HG02610 (cell line): ENCODE results near the gene ASAP3.

Experiments used
- ATAC-seq: cut with Tn5 transposase; IDR thresholded peaks from one replicate; pipeline ENCODE4 v1.9.1; 2021; ENCODE audit warnings: mild to moderate bottlenecking, moderate library complexity; ENCODE audit not compliant: unreplicated experiment

ASAP3 gene

GRCh38 chr1:23478896-23479665, 4.9 kb downstream of the ASAP3 start:
- no peak for ATAC-seq

- no peak for ATAC-seq
These were observed 6.4 kb downstream of the ASAP3 start for GRCh38 chr1:23477359-23478144.

DNA sequence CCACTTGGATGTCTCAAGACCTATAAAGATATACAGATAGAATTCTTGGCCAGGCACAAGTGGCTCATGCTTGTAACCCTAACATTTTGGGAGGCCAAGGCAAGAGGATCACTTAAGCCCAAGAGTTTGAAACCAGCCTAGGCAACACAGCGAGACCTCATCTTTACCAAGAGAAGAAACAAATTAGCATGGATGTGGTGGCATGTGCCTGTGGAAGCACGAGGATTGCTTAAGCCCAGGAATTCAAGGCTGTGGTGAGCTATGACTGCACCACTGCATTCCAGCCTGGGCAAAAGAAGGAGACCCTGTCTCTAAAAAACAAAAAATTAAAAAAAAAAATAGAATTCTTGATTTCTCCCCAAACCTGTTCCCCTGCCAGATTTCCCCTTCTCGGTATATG, 8.3 kb downstream of the ASAP3 start:
- no peak for ATAC-seq

- ATAC-seq, result no peak
These were observed 8.8 kb downstream of the ASAP3 start for GRCh38 chr1:23475134-23475628.

DNA sequence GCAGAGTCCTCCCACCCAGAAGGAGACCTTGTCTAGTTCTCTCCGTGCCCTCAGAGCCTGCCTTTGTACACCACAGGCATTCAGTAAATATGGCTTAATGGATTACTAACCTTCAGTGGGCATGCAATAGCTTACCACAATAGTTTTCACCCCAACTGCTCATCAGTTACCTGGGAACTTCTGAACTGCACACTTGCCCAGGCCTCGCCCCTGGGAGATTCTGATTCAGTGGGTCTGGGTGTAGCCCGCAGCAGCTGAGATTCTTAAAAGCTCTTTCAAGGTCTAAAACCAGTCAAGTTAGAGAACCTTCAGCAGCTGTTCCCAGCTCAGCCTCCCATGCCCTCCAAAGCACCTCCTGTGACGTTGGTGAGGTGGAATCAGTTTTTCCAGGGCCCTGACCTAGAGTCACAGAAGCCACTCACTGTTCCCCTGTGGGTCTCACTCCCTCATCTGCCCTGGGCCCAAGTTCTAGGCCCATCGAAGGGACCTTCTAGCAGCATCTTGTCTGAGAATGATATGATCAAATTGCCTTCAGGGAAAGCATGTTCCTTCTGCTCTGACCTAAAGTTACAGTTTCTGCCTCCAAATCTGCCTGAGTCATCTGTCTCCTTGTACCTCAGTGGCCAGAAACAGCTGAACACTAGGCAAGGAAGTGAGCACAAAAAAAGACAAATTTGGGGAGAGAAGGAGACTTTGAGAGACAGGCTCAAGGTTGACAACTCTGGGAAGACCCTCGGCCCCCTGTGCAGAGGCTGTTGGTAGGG, 10.8 kb downstream of the ASAP3 start:
- no peak for ATAC-seq

DNA sequence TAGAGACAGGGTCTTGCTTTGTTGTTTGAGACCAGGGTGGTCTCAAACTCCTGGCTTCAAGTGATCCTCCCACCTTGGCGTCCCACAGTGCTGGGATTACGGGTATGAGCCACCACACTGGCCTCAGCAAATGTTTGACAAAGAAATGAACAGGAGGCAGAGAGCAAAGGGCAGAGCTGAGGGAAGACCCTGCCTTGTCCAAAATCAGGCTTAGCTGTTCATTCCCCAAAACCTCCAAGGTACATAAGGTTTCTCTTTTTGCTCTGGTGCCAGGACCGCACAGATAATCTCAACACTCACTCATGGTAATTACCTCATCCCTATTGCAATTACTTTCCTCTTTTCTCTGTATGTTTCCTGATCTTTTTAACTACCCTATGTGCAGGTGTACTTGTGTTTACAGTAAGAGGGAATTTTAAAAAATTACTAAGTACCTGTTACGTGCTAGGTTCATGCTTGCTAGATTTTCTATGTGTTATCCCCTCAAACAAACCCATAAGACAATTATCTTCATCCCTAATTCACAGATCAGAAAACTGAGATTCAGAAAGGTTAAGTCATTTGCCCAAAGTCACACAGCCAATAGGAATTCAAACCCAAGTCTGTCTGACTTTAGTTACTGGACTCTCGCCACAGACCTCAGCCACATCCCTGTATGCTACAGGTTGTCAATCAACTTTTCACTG, 11.5 kb downstream of the ASAP3 start:
- no peak for ATAC-seq

DNA sequence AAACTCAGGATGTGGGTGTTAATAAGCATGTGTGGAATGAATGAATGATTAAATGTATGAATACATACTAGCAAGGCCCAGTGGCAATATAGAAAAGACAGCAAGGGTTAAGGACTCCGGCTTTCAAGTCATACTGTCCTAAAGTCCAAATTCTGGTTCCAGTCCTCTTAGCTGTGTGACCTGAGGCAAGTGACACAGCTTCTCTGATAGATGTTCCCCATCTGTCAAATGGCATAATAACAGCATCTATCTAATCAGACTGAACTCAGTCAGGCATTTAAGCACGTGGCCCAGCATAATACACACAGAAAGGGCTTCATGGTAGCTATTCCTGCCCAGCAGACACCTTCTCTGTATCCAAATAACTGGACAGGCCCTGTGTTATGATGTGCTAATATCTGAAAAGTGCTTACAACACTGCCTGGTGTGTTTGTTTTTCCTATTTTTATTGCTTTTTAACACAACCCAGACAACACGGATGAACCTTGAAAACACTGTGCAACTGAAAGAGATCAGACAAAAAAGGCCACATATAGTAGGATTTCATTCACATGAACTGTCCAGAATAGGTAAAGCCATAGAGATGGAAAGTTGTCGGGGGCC, 12.4 kb downstream of the ASAP3 start:
- no peak for ATAC-seq

DNA sequence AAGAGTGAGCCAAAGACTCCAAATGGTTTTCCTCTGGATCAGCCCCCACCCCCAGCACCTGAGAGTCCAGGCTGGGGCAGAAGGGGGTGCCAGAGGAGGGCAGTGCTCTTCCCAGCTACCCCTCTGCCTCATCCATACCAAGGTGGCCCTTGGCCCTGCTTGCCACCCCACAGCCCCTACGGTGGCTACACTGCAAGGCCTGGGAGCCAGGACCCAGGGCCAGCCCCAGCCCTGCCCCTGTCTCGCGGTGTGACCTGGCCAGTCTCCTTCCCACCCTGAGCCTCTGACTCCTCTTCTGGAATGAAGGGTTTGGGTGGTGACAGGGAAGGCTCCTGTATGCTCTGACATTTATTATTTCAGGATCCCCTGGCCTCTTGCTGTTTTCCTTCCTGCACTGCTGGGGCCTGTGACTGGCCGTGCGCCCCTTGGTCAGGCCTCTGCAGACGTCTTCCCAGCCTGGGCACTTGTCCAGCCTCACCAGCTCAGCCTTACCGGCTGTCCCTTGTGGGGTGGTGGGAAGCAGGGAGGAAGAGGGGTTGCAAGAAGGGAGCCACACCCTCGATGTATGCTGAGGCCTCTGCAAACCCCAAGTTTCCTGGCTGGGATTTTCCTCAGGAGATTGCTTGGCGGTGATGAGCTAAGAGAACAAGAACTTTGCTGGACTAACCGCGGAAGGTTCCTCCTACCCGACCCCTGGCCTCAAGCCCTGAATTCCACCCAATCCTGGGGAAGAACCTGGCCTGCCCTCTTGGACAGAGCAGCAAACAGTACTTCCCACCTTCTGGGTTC, 13.5 kb downstream of the ASAP3 start:
- ATAC-seq, result no peak

GRCh38 chr1:23469372-23469982, 14.5 kb downstream of the ASAP3 start:
- no peak for ATAC-seq

DNA sequence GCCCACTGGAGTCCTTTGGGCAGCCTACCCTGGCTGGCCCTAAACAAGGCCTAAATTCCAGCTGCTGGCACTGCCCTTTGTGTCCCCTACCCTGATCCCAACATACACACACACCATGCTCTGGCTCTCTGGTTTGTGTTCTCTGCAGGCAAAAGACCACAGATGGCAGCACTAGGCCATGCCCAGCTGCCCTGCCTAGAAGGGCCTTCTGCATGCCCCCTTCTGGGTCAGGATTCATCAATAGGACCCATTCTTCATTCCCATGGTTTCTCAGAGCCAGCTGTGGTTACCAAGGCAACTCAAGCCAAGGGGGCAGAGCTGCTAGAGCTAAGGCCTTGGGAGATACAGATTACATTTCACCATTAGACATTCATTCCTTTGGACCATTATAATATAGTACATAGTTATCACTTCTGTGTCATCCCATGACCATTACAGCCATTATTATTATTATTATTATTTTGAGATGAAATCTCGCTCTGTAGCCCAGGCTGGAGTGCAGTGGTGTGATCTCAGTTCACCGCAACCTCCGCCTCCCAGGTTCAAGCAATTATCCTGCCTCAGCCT, 17.5 kb downstream of the ASAP3 start:
- no peak for ATAC-seq

DNA sequence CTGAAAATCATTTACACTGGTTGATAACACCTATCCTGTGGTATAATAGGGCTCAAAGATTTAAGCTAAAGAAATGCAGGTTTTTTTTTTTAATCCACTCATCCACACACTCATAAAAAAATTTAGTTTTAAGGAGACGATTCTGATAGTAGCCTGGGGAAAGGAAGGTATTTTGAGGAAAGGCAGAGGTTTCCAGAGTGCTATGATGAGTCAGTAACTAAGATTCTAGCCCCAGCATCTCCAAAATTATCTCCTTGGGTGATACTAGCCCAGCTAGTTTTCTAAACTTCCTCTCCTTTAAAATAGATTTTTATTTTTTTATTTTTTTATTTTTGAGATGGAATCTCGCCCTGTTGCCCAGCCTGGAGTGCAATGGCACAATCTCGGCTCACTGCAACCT, 20.7 kb downstream of the ASAP3 start:
- ATAC-seq, result no peak

DNA sequence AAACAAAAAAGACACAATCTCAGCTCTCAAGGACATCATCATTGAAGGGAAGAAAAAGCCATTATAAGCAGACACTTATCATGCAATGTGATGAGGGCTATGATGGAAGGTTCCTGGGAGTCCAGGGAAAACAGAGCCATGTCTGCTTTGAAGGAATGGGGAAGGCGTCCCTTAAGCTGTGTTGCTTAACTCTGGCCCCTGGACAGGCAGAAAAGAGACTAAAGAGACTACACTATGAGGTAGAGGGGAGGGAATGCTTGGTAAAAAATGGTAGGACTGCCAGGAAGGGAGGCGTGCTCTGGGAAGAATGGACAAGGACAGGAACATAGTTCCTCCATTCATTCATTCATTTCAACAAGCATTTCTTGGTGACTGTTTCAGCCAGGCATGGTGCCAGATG, 21.2 kb downstream of the ASAP3 start:
- ATAC-seq, result no peak

- no peak for ATAC-seq
These were observed 22.9 kb downstream of the ASAP3 start for GRCh38 chr1:23461050-23461449.

GRCh38 chr1:23460519-23460918, 23.5 kb downstream of the ASAP3 start:
- ATAC-seq, result no peak

DNA sequence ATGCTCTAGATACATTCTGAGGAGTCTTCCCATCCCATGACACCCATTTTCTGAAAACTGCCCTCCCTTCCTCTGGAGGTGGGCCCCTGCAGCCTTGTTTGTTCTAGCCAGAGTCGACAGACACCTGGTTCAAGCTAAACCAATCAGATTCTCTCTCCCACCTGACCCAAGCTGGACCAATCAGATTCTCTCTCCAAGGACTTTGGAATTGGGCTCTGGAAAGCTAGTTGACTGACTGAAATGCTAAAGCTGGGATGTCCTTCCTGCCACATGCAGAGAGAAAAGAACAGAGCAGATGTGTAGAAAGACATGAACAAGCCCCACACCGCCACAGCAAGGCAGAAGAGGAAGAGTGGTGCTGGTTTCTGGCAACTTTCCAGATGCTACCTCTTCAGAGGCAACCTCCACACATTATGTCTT, 24.6 kb downstream of the ASAP3 start:
- ATAC-seq, result no peak

DNA sequence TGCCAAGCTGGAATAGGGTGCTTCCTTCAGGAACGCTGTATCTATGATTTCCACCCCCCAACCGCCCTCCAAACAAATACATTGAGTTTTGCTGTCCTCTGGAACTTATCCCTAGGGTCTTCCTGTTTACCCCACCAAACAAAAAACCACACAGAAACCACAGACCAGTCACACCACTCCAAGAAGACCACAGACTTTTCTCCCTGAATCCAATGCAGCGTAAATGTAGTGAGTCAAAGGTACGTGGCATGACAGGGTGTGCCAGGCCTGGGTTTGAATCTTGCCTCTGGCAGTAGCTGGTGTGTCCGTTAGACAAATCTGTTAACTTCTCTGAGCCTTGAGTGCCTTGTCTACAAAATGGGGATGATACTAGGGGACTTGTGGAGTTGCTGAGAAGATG, 27.8 kb downstream of the ASAP3 start:
- ATAC-seq, result no peak

DNA sequence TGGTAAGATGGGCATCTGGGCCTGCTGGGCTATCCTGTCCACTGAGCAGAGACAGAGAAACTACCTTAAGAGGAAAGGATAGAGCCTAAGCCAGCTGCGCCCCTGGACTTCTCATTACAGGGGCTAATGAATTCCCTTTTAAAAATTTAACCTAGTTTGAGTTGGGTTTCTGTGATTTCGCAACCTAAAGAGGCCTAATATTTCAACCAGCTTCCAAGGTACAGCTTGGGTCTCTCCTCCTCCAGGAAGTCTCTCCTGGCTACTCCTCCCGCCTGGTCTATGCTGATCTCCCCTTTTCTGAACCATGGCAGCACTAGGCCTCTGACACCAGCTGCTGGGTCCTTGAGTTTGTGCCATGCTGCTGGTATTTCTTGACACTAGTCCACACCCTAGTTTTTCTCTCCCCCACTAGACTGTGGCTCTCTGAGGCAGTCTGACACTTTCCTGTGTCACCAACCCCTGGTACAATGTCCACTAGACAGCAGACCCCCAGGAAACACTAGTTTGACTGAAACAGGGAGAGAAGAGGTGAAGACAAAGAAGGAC, 30.5 kb downstream of the ASAP3 start:
- ATAC-seq, result no peak

DNA sequence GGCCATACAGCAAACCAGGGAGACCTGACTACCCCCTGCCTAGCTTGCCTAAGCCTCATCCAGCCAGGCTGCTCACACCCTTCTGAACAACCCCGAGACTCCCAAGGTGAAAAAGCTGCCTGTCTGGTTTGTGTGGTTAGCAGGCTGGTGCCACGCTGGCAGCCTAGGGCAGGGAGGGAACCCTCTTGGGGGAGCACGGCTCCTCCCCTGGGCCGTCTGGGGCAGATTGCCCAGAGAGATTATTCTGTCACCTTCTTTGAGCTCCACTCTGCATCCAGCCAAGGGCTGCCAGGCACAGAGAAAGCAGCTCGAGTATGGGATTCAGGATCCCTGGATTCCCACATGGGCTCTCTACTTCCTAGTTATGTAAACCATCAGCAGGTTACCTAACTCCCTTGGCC, 32.0 kb downstream of the ASAP3 start:
- ATAC-seq, result no peak

DNA sequence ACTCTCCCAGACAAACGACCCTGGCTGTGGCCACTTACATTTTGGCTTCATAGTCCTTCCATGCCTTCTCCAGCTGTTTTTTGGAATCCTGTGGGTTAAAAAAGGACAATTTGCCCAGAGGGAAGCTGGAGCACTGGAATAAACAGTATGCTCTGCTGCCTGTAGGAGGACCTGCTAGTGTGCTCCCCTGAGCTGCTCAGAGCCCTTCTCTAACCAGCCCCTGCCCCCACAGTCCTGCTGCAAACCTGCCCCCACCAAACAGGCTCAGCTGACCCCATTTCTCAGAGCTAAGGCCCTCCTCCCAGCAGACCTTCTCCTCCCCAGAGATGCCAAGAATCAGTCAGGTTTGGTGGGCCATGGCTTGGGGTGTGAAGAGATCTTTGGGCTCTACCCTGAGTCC, 32.5 kb downstream of the ASAP3 start:
- no peak for ATAC-seq
